ENCODE measurements around the gene SCYGR6.

Gene SCYGR6

DNA sequence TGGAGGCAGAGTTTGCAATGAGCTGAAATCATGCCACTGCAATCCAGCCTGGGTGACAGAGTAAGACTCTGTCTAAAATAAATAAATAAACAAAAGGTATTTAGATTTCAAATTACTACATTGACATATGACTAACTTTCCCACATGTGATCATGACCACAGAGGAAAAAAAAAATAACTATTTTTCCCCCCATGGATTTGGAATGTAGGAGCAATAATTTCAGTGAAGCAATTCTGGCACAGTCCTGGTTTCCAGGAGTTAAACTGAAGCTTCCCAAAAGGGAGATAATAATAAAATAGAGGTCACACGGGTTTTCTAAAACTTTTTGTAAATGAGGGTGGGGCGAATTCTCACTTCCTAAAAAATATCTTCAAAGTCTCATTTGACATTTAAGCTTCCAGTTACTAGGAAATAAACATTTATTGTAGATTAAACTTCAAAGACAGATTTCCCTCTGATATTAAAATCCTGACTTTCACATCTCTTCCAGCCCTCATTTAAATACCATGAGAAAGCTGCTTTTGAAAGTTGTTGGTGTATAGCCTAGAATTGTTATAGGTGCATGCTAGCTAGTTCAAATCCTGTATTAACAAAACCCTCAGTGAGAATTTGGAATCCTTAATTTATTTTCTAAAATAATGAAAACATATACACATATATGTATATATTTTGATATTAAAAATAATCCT, 27.4 kb downstream of the SCYGR6 start:
- no peak for DNase-seq (ENCODE audit: low read depth)
- TF ChIP-seq, protein P1, sequence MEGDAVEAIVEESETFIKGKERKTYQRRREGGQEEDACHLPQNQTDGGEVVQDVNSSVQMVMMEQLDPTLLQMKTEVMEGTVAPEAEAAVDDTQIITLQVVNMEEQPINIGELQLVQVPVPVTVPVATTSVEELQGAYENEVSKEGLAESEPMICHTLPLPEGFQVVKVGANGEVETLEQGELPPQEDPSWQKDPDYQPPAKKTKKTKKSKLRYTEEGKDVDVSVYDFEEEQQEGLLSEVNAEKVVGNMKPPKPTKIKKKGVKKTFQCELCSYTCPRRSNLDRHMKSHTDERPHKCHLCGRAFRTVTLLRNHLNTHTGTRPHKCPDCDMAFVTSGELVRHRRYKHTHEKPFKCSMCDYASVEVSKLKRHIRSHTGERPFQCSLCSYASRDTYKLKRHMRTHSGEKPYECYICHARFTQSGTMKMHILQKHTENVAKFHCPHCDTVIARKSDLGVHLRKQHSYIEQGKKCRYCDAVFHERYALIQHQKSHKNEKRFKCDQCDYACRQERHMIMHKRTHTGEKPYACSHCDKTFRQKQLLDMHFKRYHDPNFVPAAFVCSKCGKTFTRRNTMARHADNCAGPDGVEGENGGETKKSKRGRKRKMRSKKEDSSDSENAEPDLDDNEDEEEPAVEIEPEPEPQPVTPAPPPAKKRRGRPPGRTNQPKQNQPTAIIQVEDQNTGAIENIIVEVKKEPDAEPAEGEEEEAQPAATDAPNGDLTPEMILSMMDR (IDR thresholded peaks at IDR 0.05; ENCODE audit: control insufficient read depth, extremely low read depth, insufficient read depth): no peak
- H3K4me3 ChIP-seq (ENCODE audit: low read depth, low read length): no peak overlapping the region

DNA sequence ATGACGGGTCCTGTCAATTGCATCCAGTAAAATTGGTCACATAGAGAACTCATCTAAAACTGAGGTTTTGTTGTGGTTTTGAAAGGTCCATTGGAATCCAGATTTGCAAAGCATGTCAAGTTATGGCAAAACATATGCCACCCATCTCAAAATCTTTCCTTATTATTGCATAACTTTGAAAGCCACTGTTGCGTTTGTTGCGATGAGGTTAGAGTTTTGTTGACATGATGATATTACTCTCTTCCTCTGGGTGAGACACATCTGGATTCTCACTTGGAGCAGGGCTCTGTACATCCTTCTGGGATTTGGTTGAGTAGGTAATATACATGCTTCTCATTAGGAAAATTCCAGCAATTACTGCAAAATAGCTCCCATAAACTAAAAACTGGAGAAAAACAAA, 37.4 kb downstream of the SCYGR6 start:
- TF ChIP-seq, protein P1 (IDR thresholded peaks at IDR 0.05; ENCODE audit: control insufficient read depth, extremely low read depth, insufficient read depth): no peak
- DNase-seq (ENCODE audit: low read depth): no peak
- no peak overlapping the region for H3K4me3 ChIP-seq (ENCODE audit: low read depth, low read length)

DNA sequence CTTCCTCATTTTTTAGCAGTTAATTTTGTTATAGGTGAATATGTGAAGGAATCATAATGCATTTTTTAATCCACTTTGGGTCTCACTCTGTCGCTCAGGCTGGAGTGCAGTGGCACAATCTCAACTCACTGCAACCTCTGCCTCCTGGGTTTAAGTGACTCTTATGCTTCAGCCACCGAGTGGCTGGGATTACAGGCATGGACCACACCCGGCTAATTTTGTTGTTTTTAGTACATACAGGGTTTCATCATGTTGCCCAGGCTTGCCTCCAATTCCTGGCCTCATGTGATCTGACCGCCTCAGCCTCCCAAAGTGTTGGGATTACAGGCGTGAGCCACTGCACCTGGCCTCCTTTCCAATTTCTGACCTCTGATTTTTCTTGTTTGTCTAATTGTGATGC, 40.3 kb downstream of the SCYGR6 start:
- H3K4me3 ChIP-seq (ENCODE audit: low read depth, low read length): no peak overlapping the region
- DNase-seq (ENCODE audit: low read depth): no peak
- TF ChIP-seq, protein P1 (IDR thresholded peaks at IDR 0.05; ENCODE audit: control insufficient read depth, extremely low read depth, insufficient read depth): no peak

DNA sequence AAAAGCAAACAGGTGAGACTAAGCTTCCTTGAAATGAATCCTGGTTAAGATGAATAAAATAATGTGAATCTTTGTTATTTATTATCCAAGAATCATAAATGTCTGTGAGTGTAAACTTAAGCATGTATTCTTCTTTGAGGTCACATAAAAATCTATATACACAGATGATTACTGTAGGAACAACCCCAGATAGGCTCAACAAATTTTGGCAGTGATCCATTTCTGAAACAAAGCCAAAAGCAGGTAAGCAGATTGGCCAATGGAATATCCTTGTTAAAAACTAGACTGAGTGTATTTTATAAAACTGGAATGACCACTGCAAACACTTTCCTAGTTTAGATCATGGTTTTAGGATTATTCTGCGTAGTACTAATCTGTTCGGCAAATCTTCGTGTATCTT, 46.6 kb downstream of the SCYGR6 start:
- peak; percentile 81 for DNase-seq (ENCODE audit: low read depth)
- H3K4me3 ChIP-seq (ENCODE audit: low read depth, low read length): no peak overlapping the region
- TF ChIP-seq, protein P1 (IDR thresholded peaks at IDR 0.05; ENCODE audit: control insufficient read depth, extremely low read depth, insufficient read depth): no peak

DNA sequence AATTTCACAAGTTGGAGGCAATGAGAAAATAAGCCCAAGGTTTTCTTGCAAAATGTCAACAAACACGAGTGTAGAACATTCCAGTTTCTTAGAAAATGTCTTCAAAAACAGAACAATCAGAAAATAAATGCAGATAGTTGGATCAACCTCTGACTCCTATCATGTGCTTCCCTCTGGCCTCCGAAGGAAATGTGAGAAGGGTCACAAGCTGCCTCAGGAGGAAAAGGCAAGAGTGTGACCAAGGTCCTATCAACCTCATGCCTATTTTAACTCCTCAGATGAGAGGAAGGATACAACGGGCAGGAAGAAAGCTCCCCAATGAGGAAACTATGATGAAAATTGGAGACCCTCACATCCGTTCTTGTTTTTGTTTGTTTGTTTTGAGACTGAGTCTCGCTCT, 50.1 kb downstream of the SCYGR6 start:
- no peak overlapping the region for H3K4me3 ChIP-seq (ENCODE audit: low read depth, low read length)
- no peak for DNase-seq (ENCODE audit: low read depth)
- TF ChIP-seq, protein P1 (IDR thresholded peaks at IDR 0.05; ENCODE audit: control insufficient read depth, extremely low read depth, insufficient read depth): no peak
